Measurements from ENCODE around the gene HEXD.
"Not testable (repeated sequence)": the region's sequence is repeated elsewhere in the genome, so short reads cannot be mapped to it uniquely, and the experiment has no call there.

Gene HEXD

DNA sequence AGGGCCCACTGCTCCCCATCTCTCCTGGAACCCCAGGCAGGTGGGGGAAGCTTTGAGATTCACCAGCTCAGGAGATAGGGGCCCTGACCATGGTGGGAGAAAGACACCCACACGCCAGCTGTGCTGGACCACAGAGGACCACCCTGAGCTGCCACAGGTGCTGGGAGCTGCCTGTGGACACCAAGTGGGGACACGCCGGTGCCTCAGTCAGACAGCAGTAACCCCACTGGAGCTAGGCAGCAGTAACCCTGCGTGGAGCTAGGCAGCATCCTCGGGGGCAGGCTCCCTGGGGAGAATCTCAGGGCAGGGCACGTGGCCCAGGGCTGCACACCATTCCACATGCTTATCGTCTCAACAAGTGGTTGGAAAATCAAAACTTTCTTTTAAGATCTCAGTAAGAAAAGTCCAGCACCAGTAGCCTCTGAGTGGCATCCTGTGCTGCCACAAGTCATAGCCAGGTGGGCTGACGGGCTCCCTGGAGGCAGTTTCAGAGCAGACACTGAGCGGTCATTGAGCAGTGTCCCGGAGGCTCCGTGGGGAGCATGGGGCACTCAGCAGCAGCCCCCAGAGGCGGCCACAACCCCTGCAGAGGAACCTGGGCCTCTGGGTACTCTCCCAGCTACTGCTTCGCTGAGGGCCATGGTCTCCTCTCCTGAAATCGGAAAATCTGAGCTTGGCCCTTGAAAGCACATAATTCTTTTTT is 8.0 kb upstream of the HEXD start:
- no peak for ATAC-seq
- TF ChIP-seq TOX (CRISPR knock-in tag; IDR thresholded peaks at IDR 0.05; ENCODE audit: borderline replicate concordance): no peak
- TF ChIP-seq BACH2 (CRISPR knock-in tag; IDR thresholded peaks at IDR 0.05; ENCODE audit: borderline replicate concordance): no peak
- TF ChIP-seq SNAI2 (CRISPR knock-in tag; IDR thresholded peaks at IDR 0.05): no peak
- no peak for TF ChIP-seq RARB (CRISPR knock-in tag; IDR thresholded peaks at IDR 0.05)
- no peak for TF ChIP-seq ZNF70 (CRISPR knock-in tag; IDR thresholded peaks at IDR 0.05)

DNA sequence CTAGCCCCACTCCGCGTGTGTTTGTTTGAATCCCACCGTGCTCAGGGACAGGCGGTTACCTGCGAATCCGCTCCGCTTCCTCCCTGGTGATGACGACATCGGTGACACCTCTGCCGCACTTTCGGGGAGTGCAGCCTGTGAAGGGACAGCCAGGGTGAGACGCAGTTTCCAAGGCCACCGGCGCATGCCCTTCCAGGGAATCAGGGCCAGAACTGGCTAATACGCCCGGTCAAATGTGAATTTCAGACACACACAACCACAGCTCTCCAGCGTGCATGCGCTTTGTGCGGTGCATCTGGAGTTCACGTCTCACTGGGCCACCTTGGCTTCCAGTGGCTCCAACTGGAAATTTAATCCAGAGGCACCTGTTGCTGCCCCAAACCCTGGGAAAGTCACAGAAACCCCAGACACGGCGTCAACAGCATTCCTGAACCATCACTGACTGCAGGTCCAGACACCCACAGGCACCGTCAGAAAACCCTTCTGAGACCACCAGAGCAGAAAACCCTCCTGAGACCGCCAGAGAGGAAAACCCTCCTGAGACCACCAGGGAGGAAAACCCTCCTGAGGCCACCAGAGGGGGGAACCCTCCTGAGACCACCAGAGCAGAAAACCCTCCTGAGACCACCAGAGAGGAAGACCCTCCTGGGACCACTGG is 6.6 kb upstream of the HEXD start:
- TF ChIP-seq ZFP3 (CRISPR knock-in tag; IDR thresholded peaks at IDR 0.05) (no peak), ZC3H10 (CRISPR knock-in tag; IDR thresholded peaks at IDR 0.05) (no peak), ZNF70 (CRISPR knock-in tag; IDR thresholded peaks at IDR 0.05) (no peak), ISL1 (CRISPR knock-in tag; IDR thresholded peaks at IDR 0.05) (no peak), GLIS3 (CRISPR knock-in tag; IDR thresholded peaks at IDR 0.05) (no peak), CSDC2 (CRISPR knock-in tag; IDR thresholded peaks at IDR 0.05) (no peak), ESRRG (CRISPR knock-in tag; IDR thresholded peaks at IDR 0.05) (no peak), ZFP30 (CRISPR knock-in tag; IDR thresholded peaks at IDR 0.05) (no peak)
- TF ChIP-seq, protein P1, sequence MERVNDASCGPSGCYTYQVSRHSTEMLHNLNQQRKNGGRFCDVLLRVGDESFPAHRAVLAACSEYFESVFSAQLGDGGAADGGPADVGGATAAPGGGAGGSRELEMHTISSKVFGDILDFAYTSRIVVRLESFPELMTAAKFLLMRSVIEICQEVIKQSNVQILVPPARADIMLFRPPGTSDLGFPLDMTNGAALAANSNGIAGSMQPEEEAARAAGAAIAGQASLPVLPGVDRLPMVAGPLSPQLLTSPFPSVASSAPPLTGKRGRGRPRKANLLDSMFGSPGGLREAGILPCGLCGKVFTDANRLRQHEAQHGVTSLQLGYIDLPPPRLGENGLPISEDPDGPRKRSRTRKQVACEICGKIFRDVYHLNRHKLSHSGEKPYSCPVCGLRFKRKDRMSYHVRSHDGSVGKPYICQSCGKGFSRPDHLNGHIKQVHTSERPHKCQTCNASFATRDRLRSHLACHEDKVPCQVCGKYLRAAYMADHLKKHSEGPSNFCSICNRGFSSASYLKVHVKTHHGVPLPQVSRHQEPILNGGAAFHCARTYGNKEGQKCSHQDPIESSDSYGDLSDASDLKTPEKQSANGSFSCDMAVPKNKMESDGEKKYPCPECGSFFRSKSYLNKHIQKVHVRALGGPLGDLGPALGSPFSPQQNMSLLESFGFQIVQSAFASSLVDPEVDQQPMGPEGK (CRISPR knock-in tag; IDR thresholded peaks at IDR 0.05; ENCODE audit: borderline replicate concordance): no peak
- TF ChIP-seq, protein P2, sequence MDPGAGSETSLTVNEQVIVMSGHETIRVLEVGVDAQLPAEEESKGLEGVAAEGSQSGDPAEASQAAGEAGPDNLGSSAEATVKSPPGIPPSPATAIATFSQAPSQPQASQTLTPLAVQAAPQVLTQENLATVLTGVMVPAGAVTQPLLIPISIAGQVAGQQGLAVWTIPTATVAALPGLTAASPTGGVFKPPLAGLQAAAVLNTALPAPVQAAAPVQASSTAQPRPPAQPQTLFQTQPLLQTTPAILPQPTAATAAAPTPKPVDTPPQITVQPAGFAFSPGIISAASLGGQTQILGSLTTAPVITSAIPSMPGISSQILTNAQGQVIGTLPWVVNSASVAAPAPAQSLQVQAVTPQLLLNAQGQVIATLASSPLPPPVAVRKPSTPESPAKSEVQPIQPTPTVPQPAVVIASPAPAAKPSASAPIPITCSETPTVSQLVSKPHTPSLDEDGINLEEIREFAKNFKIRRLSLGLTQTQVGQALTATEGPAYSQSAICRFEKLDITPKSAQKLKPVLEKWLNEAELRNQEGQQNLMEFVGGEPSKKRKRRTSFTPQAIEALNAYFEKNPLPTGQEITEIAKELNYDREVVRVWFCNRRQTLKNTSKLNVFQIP (CRISPR knock-in tag; IDR thresholded peaks at IDR 0.05; ENCODE audit: borderline replicate concordance, low read depth): no peak
- TF ChIP-seq, protein P3, sequence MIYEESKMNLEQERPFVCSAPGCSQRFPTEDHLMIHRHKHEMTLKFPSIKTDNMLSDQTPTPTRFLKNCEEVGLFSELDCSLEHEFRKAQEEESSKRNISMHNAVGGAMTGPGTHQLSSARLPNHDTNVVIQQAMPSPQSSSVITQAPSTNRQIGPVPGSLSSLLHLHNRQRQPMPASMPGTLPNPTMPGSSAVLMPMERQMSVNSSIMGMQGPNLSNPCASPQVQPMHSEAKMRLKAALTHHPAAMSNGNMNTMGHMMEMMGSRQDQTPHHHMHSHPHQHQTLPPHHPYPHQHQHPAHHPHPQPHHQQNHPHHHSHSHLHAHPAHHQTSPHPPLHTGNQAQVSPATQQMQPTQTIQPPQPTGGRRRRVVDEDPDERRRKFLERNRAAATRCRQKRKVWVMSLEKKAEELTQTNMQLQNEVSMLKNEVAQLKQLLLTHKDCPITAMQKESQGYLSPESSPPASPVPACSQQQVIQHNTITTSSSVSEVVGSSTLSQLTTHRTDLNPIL (CRISPR knock-in tag; IDR thresholded peaks at IDR 0.05; ENCODE audit: low read depth): no peak
- TF ChIP-seq, protein P4, sequence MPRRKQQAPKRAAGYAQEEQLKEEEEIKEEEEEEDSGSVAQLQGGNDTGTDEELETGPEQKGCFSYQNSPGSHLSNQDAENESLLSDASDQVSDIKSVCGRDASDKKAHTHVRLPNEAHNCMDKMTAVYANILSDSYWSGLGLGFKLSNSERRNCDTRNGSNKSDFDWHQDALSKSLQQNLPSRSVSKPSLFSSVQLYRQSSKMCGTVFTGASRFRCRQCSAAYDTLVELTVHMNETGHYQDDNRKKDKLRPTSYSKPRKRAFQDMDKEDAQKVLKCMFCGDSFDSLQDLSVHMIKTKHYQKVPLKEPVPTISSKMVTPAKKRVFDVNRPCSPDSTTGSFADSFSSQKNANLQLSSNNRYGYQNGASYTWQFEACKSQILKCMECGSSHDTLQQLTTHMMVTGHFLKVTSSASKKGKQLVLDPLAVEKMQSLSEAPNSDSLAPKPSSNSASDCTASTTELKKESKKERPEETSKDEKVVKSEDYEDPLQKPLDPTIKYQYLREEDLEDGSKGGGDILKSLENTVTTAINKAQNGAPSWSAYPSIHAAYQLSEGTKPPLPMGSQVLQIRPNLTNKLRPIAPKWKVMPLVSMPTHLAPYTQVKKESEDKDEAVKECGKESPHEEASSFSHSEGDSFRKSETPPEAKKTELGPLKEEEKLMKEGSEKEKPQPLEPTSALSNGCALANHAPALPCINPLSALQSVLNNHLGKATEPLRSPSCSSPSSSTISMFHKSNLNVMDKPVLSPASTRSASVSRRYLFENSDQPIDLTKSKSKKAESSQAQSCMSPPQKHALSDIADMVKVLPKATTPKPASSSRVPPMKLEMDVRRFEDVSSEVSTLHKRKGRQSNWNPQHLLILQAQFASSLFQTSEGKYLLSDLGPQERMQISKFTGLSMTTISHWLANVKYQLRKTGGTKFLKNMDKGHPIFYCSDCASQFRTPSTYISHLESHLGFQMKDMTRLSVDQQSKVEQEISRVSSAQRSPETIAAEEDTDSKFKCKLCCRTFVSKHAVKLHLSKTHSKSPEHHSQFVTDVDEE (CRISPR knock-in tag; IDR thresholded peaks at IDR 0.05): no peak
- ATAC-seq: no peak

GRCh38 chr17:82412081-82412480 is 6.1 kb upstream of the HEXD start:
- ATAC-seq: not testable (repeated sequence)

- TF ChIP-seq RARB (CRISPR knock-in tag; IDR thresholded peaks at IDR 0.05) (no peak), BACH2 (CRISPR knock-in tag; IDR thresholded peaks at IDR 0.05; ENCODE audit: borderline replicate concordance) (no peak)
- ATAC-seq: no peak
Observed at GRCh38 chr17:82412535-82413520, 5.3 kb upstream of the HEXD start.
